Mammary epithelial cell (primary cell): ENCODE measurements around the gene CHMP2A.

Experiments used
- CTCF ChIP-seq, 2 donors: IDR thresholded peaks in 1 of 2; conservative IDR thresholded peaks in 1 of 2; 2 replicates each; pipeline ENCODE4 v1.5.1; 2011 to 2012; ENCODE audit warnings: inconsistent platforms in 2 of 2, low read length in 2 of 2, mild to moderate bottlenecking in 2 of 2, control low read depth in 1 of 2, low read depth in 1 of 2; ENCODE audit not compliant: insufficient read depth in 1 of 2; ENCODE audit errors: extremely low read depth in 1 of 2
- EZH2 ChIP-seq: IDR thresholded peaks from 2 replicates; pipeline ENCODE4 v1.6.1; 2012; ENCODE audit warnings: low read length, inconsistent platforms, borderline replicate concordance

GRCh38 chr19:58582985-58583384 is 28.1 kb upstream of the CHMP2A start:
- TF ChIP-seq CTCF (conservative IDR thresholded peaks at IDR 0.05 in 1 of 2, IDR thresholded peaks at IDR 0.05 in 1 of 2; ENCODE audit: extremely low read depth in 1 of 2, insufficient read depth in 1 of 2, low read depth in 1 of 2, low read length in 2 of 2) (no peak), EZH2 (no peak)
